Measurements from ENCODE around the gene CALCOCO1.

CALCOCO1 gene

GRCh38 chr12:53744751-53745150, 17.5 kb upstream of the CALCOCO1 start:
- peaks cover 3% of the 10 kb centered on the region for H3K4me1 ChIP-seq (ENCODE audit: insufficient read depth, insufficient read length)
- no peak overlapping the region for H3K4me3 ChIP-seq (ENCODE audit: insufficient read length, low read depth)
- no peaks in the 10 kb centered on the region for H3K36me3 ChIP-seq (ENCODE audit: insufficient read depth, insufficient read length, low read length)
- DNase-seq (ENCODE audit: low read depth, low spot score) = no peak
- H3K9me3 ChIP-seq (ENCODE audit: insufficient read depth, low read length) = no peaks in the 10 kb centered on the region
- no peak overlapping the region for H3K9ac ChIP-seq (ENCODE audit: insufficient read length, low read depth)
- peaks cover 92% of the 10 kb centered on the region for H3K27me3 ChIP-seq (ENCODE audit: insufficient read depth, insufficient read length)
- no peak for TF ChIP-seq YY1 (IDR thresholded peaks at IDR 0.05; ENCODE audit: insufficient read depth, insufficient read length)
- TF ChIP-seq ZNF274 (IDR thresholded peaks at IDR 0.05; ENCODE audit: low read depth, low read length) = no peak
- TF ChIP-seq SUZ12 (IDR thresholded peaks at IDR 0.05; ENCODE audit: extremely low read depth, insufficient read depth, insufficient read length) = no peak

DNA sequence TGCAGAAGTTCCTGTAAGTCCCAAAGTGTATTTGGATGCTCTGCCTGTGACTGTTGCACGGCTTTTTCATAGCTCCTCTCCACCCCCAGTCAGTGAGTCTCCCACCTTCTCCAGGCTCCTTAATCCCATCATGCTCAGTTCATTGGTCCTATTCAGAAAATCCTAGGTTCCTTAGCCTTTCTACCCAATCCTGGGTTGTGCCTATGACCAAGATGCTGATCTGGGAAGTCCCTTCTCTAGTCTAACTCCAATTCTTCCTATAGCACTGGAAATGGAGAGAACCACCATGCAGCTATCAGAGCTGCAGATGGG, 16.8 kb upstream of the CALCOCO1 start:
- peaks cover 91% of the 10 kb centered on the region for H3K27me3 ChIP-seq (ENCODE audit: insufficient read depth, insufficient read length)
- TF ChIP-seq YY1 (IDR thresholded peaks at IDR 0.05; ENCODE audit: insufficient read depth, insufficient read length) (no peak), SUZ12 (IDR thresholded peaks at IDR 0.05; ENCODE audit: extremely low read depth, insufficient read depth, insufficient read length) (no peak), ZNF274 (IDR thresholded peaks at IDR 0.05; ENCODE audit: low read depth, low read length) (no peak)
- peaks cover 9% of the 10 kb centered on the region for H3K4me1 ChIP-seq (ENCODE audit: insufficient read depth, insufficient read length)
- no peaks in the 10 kb centered on the region for H3K36me3 ChIP-seq (ENCODE audit: insufficient read depth, insufficient read length, low read length)
- no peak overlapping the region for H3K9ac ChIP-seq (ENCODE audit: insufficient read length, low read depth)
- no peak for DNase-seq (ENCODE audit: low read depth, low spot score)
- H3K4me3 ChIP-seq (ENCODE audit: insufficient read length, low read depth) = no peak overlapping the region
- H3K9me3 ChIP-seq (ENCODE audit: insufficient read depth, low read length) = no peaks in the 10 kb centered on the region

- no peak overlapping the region for H3K9ac ChIP-seq (ENCODE audit: insufficient read length, low read depth)
- H3K27me3 ChIP-seq (ENCODE audit: insufficient read depth, insufficient read length) = peaks cover 91% of the 10 kb centered on the region
- DNase-seq (ENCODE audit: low read depth, low spot score) = peak; percentile 52
- no peaks in the 10 kb centered on the region for H3K9me3 ChIP-seq (ENCODE audit: insufficient read depth, low read length)
- H3K4me1 ChIP-seq (ENCODE audit: insufficient read depth, insufficient read length) = peaks cover 13% of the 10 kb centered on the region
- H3K36me3 ChIP-seq (ENCODE audit: insufficient read depth, insufficient read length, low read length) = no peaks in the 10 kb centered on the region
- no peak overlapping the region for H3K4me3 ChIP-seq (ENCODE audit: insufficient read length, low read depth)
- TF ChIP-seq SUZ12 (IDR thresholded peaks at IDR 0.05; ENCODE audit: extremely low read depth, insufficient read depth, insufficient read length) = no peak
- TF ChIP-seq YY1 (IDR thresholded peaks at IDR 0.05; ENCODE audit: insufficient read depth, insufficient read length) = no peak
- TF ChIP-seq ZNF274 (IDR thresholded peaks at IDR 0.05; ENCODE audit: low read depth, low read length) = no peak
Observed at GRCh38 chr12:53743266-53744129, 16.2 kb upstream of the CALCOCO1 start.

DNA sequence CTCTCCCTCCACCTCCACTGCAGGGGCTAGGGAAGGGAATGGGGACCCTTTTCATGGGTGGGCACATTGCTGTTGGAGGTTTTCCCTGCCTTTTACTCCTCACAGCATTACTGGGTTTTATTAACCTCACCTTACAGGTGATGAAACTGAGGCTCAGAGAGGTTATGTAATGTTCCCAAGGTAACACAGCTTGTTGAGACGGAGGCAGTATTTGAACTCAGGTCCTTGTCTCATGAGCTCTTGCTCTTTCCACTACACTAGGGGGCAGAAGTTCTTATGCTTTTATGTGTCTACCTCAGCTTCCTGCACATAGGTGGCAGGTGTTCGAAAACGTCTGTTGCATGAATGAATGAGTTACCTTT, 12.9 kb upstream of the CALCOCO1 start:
- DNase-seq (ENCODE audit: low read depth, low spot score) = no peak
- Histone ChIP-seq H3K9me3 (ENCODE audit: insufficient read depth, low read length) (no peaks in the 10 kb centered on the region), H3K27me3 (ENCODE audit: insufficient read depth, insufficient read length) (peaks cover 92% of the 10 kb centered on the region), H3K9ac (ENCODE audit: insufficient read length, low read depth) (no peak overlapping the region), H3K4me3 (ENCODE audit: insufficient read length, low read depth) (no peak overlapping the region), H3K36me3 (ENCODE audit: insufficient read depth, insufficient read length, low read length) (no peaks in the 10 kb centered on the region), H3K4me1 (ENCODE audit: insufficient read depth, insufficient read length) (peaks cover 16% of the 10 kb centered on the region)
- TF ChIP-seq ZNF274 (IDR thresholded peaks at IDR 0.05; ENCODE audit: low read depth, low read length) (no peak), SUZ12 (IDR thresholded peaks at IDR 0.05; ENCODE audit: extremely low read depth, insufficient read depth, insufficient read length) (no peak), YY1 (IDR thresholded peaks at IDR 0.05; ENCODE audit: insufficient read depth, insufficient read length) (no peak)

DNA sequence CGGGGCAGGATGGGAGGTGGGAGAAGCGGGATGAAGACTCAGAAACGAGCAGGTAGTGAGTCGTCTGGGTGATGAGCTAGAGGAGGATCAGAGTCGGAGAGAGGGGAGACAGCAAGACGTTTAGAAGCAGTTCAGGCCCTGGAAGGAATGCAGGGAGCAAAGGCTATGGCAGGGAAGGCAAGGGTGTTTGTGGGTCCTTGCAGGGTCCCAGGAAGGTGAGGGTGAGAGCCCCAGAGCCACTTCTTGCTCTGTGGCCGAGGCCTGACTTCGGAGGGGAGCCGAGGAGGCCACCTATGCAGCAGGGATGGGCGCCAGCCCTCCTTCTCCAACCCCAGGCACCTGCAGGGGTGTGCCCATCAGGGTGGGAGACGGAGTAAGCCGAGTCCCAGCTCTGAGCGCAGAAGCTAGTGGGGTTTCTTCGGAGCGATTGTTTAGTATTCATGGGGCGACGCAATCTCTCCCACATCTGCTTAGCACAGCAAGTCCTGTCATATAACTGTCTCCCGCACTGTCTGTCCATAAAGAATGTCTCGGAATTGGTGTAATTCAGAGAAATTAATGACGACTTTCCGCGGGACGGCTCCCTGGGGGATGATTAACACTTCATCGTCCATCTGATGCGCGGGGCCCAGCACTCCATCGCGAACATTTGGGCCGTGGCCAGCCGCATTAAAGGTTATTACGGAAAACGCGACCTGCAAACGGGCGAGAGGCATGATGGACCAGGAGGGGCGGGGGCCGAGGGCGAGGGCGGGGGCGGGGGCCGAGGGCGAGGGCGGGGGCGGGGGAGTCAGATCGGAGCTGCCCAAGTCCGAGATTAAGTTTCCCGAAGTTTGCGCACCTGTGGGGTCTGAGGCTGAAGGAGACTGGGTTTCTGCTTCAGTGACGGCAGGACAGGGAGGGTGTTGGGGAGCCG, 12.2 kb upstream of the CALCOCO1 start:
- no peak for DNase-seq (ENCODE audit: low read depth, low spot score)

DNA sequence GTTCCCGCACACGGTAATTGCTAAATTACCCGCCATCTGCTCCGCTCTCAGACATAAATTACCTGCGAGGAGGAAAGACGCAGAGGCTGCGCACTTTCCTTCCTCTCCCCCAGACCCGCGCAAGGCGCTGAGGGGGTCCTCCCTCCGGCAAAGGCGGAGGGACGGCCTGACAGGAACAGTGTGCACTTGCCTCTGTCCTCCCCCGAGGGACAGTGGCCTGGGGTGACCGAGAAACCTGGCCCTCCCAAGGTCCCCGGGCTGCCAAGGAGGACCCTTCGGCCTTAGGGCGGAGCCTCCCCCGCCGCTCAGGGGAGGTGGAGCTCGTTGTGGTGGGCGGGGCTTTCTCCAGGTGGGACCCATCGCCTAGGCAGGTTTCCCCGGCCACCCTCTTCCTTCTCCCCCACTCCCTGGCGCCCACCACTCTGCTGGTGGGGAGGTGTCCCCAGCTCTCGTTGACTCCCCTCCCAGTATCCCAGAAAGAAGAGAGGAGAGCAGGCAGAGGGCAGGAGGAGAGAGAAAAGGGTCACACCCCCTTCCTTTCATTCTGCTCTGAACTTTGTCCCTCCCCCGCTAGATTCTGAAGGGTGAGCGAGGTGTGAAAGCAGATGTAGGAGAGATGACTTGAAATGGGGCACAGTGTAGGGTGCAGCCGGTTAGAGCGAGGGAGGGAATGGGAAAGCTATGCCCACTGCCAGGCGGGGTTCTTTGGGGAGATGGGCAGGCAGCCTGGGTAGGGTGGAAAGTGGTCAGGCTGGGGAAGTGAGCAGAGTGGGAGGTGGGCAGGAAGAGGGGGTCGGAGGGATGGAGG, 11.4 kb upstream of the CALCOCO1 start:
- no peaks in the 10 kb centered on the region for H3K9me3 ChIP-seq (ENCODE audit: insufficient read depth, low read length)
- H3K9ac ChIP-seq (ENCODE audit: insufficient read length, low read depth) = peak overlapping the region; percentile 72
- peaks cover 16% of the 10 kb centered on the region for H3K4me1 ChIP-seq (ENCODE audit: insufficient read depth, insufficient read length)
- DNase-seq (ENCODE audit: low read depth, low spot score) = no peak
- TF ChIP-seq SUZ12 (IDR thresholded peaks at IDR 0.05; ENCODE audit: extremely low read depth, insufficient read depth, insufficient read length) (no peak), ZNF274 (IDR thresholded peaks at IDR 0.05; ENCODE audit: low read depth, low read length) (no peak), YY1 (IDR thresholded peaks at IDR 0.05; ENCODE audit: insufficient read depth, insufficient read length) (no peak)
- H3K27me3 ChIP-seq (ENCODE audit: insufficient read depth, insufficient read length) = peaks cover 81% of the 10 kb centered on the region
- H3K36me3 ChIP-seq (ENCODE audit: insufficient read depth, insufficient read length, low read length) = no peaks in the 10 kb centered on the region
- H3K4me3 ChIP-seq (ENCODE audit: insufficient read length, low read depth) = peak overlapping the region; percentile 56

More for the DNA sequence above, 12.2 kb upstream of the CALCOCO1 start:
- TF ChIP-seq ZNF274 (IDR thresholded peaks at IDR 0.05; ENCODE audit: low read depth, low read length) = no peak
- no peak for TF ChIP-seq YY1 (IDR thresholded peaks at IDR 0.05; ENCODE audit: insufficient read depth, insufficient read length)
- no peak for TF ChIP-seq SUZ12 (IDR thresholded peaks at IDR 0.05; ENCODE audit: extremely low read depth, insufficient read depth, insufficient read length)
- H3K4me1 ChIP-seq (ENCODE audit: insufficient read depth, insufficient read length) = peaks cover 16% of the 10 kb centered on the region
- peak overlapping the region; percentile 24 for H3K9ac ChIP-seq (ENCODE audit: insufficient read length, low read depth)
- H3K4me3 ChIP-seq (ENCODE audit: insufficient read length, low read depth) = peak overlapping the region; percentile 18
- H3K27me3 ChIP-seq (ENCODE audit: insufficient read depth, insufficient read length) = peaks cover 90% of the 10 kb centered on the region
- no peaks in the 10 kb centered on the region for H3K36me3 ChIP-seq (ENCODE audit: insufficient read depth, insufficient read length, low read length)
- H3K9me3 ChIP-seq (ENCODE audit: insufficient read depth, low read length) = no peaks in the 10 kb centered on the region
